GM18520 (cell line): ENCODE data around the gene NEIL1.
"Not testable (repeated sequence)": the region's sequence is repeated elsewhere in the genome, so short reads cannot be mapped to it uniquely, and the experiment has no call there.

ENCODE experiments used
- ATAC-seq: cut with Tn5 transposase; IDR thresholded peaks from one replicate; pipeline ENCODE4 v1.9.1; 2021; ENCODE audit not compliant: unreplicated experiment

Gene NEIL1, protein sequence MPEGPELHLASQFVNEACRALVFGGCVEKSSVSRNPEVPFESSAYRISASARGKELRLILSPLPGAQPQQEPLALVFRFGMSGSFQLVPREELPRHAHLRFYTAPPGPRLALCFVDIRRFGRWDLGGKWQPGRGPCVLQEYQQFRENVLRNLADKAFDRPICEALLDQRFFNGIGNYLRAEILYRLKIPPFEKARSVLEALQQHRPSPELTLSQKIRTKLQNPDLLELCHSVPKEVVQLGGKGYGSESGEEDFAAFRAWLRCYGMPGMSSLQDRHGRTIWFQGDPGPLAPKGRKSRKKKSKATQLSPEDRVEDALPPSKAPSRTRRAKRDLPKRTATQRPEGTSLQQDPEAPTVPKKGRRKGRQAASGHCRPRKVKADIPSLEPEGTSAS

DNA sequence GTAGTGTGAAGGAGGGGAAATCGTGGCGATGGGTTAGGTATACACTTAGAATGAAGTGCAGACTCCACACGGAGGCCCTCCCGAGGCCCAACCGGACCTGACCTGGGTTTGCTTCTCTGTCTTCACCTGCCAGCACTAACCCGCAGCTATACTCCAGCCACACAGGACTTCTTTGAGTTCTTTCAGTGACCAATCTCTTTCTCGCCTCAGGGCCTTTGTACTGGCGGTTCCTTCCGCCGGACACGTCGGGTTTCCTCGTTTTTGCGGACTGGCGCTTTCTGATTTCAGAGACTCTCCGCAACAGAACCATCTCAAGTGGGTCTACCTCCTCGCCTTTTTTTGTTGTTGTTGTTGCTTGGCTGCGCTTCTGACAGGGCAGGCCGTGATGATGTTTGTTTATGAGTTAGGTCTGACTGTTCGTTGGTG, at the start of gene NEIL1:
Gene NEIL1 (plus strand): TSS at position 244 of the 426 bp plus-strand sequence. CDS start 1,867 bp downstream, outside the sequence.
- no peak for ATAC-seq

DNA sequence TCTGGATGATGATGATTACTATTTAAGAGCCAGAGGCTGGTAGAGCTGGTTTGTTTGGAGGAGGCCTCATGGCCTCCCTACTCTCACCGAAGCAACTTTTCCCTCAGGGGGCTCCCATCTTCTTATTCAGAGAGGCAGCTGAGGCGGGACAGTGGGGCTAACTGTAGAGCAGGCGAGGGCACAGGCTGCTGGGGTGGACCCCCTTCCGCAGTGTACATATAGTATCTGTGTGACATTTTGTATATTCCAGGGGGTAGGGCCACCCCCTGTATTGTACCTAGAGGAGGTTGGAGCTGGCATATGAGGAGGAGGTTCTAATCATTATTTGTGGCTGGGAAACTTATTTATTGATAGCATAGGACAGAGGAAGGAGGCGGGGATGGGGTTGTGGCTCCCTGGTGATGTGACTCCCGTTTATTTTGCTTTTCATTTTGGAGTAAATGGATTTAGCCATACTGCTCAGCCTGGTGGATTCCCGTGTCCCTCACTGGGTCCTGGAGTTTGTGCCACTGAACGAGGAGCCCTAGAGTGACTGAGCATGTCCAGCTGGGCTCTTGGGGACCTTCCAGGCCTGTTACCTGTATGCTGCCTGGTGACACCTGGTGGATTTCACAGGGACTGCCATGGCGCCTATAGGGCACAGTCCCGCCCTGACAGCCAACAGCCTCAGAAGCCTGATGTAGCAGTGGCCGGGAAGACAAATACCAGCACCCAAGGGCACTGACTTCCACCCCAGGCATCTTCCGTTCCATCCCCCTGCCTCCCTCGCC, 48.1 kb upstream of the NEIL1 start:
- ATAC-seq: not testable (repeated sequence)

DNA sequence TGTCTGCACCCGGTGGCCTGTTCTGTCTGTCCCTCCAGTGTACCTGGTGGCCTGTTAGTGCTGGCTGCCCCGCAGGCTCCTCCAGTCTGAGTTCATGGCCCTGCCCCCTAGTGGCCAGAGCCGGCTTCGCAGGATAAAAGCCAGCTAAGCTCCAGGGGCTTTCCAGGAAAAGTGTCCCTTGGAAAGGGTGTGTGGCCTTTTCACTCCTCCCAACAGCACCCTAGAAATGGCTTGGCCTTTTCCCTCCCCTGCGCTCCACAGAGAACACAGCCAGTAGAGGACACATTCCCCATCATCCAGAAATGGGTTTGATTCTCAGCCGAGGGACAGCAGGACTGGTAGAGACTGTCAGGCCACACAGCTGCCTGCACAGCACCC, 47.5 kb upstream of the NEIL1 start:
- ATAC-seq: not testable (repeated sequence)

DNA sequence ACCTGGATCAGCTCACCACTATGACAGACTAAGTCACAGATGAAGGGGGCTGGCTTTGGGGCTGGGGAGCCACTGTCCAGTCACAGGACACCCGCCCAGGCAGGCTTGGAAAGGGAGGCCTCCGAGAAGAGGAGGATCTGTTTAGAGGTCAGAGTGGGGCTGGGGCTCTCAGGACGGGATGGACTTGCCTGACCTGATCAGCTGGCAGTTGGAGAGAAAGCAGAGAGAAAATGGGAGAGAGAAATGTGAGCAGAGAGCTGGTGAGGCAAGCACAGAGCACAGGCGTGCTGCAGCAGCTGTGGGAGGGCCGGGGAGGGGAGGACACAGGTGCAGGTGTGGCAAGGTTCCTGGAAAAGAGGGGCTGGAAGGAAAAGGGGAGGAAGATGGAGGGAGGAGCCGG, 46.8 kb upstream of the NEIL1 start:
- not testable (repeated sequence) for ATAC-seq

DNA sequence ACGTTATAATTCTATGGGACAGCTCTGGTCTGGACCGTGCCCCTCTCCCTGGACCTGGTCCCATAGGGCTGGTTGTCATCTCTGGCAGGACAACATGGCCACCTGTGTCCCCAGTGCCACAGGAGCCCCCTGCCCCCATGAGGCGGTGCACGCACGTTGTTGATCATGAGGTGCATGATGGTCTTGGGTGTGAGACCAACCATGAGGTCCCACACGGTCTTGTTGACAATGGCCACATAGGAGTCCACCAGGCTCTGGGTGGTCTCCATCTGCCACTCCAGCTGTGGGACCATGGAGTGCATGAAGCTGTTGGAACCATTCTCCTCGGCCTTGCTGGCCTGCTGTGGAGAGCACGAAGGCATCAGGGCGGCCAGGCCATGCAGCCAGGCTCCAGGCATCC, 44.5 kb upstream of the NEIL1 start:
- ATAC-seq: no peak

DNA sequence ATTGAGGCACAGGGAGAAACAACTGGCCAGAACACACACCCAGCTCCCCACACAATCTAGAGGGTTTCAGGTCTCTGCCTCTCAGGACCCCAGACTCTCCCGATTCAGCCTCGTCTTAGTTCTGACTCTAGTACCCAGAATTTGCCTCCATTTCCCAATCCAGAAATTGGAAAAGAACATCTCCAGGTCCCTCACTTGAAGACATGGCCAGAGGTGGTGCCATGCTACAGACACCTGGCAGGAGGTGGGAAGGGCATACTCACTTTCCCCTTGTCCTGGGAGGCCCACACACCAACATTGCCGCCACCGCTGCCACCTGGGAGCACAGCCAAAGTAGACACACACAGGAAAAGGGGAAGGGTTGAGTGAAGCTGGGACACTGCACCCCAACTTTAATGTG, 44.1 kb upstream of the NEIL1 start:
- ATAC-seq: not testable (repeated sequence)

DNA sequence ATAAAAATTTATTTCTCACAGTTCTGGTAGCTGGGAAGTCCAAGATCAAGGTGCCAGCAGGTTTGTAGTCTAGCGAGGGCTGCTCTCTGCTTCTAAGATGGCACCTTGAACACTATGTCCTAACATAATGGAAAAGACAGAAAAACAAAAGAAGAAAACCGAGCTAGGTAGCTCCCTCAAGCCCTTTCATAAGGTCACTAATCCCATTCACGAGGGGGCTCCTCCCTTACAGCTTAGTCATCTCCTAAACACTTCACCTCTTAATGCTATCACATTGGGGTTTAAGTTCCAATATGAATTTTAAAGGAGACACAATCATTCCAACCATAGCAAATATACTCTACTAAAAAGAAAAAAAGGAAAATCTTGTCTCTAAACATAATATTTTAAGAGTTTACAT, 40.7 kb upstream of the NEIL1 start:
- ATAC-seq: no peak

DNA sequence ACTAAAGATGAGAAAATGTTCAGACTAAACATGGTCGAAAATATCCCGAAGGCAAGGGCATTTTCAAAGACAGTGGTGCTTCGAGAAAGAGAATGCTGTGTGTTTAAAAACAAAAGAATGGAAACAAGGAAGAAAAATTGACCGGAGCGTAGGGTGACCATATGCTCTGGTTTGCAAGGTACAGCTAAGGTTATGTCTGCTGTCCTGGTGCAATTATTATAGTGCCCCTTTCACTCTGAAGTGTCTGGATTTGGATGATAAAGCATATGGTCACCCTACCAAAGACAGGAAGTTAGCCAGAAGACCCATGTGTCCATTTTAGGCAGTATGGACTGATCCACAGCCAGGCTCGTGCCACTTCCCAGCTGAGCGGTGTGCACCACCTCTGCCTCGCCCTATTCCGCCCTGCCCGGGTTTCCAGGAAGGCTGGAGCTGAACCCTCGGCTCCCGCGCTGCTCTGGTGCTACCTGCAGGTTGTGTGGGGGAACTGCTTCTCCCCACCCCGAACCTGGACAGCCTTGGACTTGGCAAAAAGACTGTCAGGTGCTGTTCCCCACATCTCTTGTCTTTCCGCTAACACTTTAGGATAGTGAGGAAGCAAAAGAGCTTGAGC, 39.0 kb upstream of the NEIL1 start:
- ATAC-seq: no peak

DNA sequence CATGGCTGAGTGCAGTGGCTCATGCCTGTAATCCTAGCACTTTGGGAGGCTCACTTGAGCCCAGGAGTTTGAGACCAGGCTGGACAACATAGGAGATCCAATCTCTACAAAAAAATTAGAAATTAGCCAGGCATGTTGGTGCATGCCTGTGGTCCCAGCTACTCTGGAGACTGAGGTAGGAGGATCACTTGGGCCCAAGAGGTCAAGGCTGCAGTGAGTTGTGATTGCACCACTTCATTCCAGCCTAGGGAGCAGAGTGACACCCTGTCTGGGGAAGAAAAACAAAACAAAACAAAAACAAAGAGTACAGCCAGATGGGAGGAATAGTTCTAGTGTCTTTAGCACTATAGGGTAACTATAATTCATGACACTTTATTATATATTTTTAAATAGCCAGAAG, 37.1 kb upstream of the NEIL1 start:
- ATAC-seq: no peak

DNA sequence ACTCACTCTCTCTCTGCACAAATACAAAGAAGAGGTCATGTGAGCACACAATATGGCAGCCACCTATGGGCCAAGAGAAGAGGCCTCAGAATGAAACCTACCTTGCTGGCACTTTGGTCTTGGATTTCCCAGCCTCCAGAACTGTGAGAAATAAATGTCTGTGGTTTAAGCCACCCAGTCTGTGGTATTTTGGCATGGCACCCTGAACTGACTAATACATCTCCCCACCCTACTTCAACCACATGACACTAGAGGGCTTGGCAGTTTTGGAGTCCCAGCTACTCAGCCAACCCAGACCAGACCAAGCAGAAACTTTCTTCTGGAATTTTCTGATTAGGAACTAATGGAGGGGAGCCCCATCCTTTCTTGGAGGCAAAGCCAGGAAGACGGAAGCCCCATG, 34.3 kb upstream of the NEIL1 start:
- ATAC-seq: not testable (repeated sequence)

DNA sequence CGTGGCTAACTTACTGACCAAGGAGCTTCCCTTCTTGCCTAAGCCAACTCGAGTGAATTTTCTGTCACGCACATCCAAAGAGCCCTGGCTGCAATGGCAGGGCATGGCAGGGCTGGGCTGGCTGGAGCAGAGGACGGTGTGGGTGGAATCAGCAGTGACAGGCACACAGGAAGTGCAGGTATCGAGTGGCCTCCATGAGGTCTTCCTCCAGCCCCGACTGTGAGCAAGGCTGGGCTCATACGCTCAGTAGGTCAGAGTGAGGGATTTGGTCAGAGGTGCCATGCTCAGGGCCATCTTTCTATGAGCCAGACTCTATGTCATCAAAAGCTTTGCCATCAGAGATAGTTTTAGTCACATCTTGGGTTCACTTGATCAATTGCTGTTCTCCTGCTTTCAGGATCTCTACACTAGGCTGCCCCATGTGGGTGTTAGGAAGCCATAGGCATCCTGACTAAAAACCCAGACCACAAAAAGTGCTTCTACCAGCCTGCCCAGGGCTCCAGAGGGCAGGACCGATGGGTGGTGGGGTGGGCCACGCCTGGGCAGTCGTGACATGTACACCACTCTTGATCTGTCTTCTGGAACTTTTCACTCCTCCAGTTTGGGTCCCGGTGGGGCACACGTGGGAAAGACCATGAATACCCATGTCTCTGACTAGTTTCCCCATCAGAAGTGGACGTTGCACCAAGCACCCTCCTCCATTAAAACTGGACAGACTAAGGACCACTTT, 33.6 kb upstream of the NEIL1 start:
- ATAC-seq: no peak

DNA sequence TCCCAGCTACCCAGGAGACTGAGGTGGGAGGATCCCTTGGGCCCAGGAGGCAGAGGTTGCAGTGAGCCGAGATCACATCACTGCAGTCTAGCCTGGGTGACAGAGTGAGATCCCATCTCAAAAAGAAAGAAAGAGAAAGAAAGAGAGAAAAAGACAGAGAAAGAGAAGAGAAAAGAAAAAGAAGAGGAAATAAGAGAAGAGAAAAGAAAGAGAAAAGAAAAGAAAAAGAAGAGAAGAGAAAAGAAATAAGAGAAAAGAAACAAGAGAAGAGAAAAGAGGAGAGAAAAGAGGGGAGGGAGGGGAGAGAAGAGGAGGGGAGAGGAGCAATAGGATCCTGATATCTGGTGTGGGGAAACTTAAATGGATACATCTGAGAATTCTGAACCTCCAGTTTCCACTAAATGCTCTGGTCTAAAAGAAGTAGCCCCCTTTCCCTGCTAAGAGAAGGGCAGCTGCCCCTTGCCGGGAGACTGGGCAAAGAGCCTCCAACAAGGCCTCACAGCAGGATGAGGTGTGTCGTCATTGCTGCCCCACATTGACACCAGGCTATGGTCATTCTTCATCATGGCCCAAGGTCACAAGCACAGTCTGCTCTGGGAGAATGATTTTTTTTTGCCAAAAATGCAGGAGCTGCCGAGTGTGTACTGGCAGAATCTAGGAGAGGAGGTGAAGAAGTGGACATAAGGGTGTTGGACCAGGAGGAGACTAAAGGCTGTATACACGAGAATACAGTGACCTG, 32.1 kb upstream of the NEIL1 start:
- no peak for ATAC-seq

DNA sequence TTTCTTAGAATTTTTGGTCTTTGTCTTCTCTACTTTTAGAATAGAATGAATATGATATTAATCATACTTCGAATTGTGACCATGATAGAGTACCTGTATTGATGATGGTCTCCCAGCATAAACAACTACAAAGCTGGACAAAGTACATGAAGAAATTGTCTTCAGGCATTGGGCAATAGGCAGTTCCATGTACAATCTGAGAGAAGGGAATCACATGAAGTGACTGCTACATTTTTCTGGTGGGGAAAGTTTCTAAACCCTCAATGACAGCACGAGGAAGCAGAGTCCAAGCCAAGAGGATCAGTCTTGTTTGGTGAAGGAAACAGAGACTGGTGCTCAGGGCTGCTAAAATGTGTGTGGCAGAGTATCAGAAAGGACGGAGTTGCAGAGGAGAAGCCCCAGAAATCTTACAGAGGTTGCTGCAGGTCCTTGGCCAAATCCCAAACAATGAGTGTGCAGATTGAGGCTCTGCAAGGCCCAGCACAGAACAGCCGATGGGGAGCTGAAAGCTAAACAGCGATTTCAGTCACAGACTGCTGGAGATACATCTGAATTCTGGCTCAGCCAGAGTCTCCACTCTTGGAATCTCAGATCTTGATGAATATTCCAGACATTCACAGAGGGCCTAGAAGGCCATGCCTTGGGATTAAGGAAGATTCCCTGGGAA, 27.5 kb upstream of the NEIL1 start:
- ATAC-seq: not testable (repeated sequence)

DNA sequence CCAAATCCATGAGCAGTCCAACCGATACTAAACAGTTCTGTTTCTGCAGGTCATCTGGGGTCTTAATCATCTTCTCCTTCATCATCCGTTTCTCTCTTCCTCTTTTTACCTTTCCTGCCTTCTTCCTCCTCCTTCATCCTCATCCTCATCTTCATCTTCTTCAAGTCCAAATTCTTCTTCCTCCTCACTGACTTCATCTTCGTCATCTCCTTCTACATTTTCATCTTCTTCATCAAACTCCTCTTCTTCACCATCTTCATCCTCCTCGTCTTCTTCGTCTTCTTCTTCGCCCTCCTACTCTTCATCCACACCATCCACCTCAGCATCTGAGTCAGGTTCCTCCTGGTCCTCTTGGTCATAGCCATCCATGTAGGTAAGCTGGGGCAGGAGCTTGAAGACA, 25.1 kb upstream of the NEIL1 start:
- no peak for ATAC-seq

DNA sequence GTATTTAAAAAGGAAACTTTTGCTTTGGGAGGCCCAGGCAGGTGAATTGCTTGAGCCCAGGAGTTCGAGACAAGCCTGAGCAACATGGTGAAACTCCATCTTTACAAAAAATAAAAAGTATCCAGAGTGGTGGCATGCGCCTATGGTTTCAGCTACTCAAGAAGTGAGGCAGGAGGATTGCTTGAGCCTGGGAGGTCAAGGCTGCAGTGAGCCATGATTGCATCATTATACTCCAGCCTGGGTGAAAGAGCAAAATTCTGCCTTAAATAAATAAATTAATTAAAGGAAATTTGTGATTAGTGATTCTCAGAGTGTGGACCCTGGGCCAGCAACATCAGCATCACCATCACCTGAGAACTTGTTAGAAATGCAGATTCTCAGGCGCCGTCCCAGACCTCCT, 20.9 kb upstream of the NEIL1 start:
- ATAC-seq: no peak

DNA sequence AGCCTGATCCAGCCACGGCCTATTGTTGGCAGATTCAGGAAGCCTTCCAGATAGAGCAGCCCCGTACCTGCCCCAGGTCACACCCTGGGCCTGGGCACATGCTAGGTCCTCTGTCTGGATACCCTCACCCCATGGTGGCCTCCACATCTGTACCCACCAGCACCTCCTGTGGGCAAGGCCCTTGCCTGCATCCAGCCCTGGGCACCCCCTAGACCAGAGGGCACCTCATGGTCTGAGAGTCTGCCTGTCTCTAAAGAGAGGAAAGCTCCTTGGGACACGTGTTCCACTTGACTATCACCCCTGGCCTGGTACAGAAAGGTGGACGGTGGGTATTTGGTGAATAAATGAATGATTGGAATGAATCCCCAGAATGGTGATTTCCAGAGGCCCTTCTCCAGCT, 19.8 kb upstream of the NEIL1 start:
- no peak for ATAC-seq

DNA sequence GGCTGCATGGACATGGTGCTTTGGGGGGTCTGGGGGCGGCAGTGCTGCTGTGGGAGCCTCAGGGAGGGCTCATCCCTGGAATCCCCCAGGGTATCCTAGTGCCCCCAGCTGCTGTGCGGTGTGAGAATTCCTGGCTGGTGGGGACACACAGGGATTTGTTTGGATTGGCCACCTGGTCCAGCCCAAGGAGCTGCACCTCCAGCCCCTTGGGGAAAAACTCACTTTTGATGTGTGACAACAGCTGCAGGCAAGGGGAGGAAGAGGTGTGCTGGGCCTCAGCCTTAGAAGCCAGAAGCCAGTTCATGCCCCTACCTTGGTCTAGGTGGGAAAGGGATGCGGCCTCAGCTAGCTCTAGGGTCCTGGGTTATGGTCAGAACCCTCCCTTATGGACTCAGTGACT, 19.3 kb upstream of the NEIL1 start:
- ATAC-seq: no peak

DNA sequence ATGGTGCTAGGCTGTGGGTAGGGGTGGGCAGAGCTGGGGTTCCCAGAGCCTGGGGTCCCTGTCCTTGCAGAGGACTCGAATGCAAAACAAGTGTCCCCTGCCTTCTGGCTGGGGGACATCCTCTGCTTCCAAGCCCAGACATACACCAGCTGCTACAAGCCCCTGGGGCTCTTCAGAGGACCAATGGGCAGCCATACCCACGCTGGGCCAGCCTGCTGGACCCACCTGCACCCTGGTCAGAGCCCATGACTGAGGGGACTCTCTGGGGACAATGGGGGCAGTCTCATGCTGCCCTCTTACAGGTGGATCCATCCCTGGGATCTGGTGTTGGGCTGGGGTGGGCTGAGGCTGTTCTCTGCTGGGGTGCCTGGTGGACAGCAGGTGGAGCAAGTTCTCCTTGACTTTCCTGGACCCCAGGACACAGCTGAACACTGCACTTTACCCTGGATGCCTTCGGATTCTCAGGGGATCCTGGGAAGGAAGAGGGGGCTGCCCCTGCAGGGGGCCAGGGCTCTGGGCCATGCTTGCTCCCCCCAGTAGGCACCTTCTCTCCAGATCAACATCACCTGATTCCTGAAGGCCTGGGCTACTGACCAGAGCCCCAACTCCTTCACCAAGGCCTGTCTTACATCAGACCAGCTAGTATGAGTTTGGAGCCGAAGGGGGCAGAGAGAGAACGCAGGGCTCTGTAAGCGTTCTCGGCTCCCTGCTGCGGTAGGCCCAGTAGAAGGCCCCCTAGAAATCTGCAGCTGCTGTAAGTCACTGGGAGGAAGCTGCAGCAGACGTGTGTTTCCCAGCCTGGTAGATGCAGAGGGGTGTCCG, 18.1 kb upstream of the NEIL1 start:
- ATAC-seq: no peak

DNA sequence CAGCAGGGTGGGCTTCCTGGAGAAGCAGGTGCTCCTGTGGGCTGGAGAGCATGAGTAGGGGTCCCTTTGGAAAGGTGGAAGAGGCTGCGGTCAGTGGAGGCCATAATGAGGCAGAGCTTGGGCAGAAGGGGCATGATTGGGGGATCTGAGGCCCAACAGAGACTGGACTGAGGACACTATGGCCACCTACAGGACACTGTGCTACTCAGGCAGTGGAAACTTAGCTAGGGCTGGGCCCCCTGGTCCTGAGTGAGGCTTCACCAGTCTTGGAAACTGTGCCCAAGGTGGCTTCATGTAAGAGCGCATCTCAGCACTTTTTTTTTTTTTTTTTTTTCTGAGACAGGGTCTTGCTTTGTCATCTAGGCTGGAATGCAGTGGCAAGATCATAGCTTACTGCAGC, 17.3 kb upstream of the NEIL1 start:
- ATAC-seq: no peak
